Hepatocyte (in vitro differentiated cells): ENCODE data around the gene NHS. TPM values are rescaled to one million over a fixed set of nuclear protein-coding genes. Genes with fewer than 3 reads are reported as not detected.
A peak's percentile ranks its signal among the peaks of the same experiment; 100 is the strongest.

Experiments
- DNase-seq: peaks from one replicate; pipeline ENCODE4 v3.0.0-alpha.2; 2016; ENCODE audit warnings: low spot score
- H2AFZ ChIP-seq: fragments of 200-600 bp; sonication (generic); 2 replicates; pipeline ENCODE4 v1.6.0; 2016; ENCODE audit warnings: antibody characterized with exemption, mild to moderate bottlenecking
- H3K27ac ChIP-seq: fragments of 200-600 bp; sonication (generic); 2 replicates; pipeline ENCODE4 v1.5.1; 2016; ENCODE audit warnings: mild to moderate bottlenecking
- H3K27me3 ChIP-seq: fragments of 200-600 bp; sonication (generic); 2 replicates; pipeline ENCODE4 v1.6.1; 2016
- H3K36me3 ChIP-seq: fragments of 200-600 bp; sonication (generic); replicated peaks from 2 replicates; pipeline ENCODE4 v1.5.1; 2016; ENCODE audit warnings: low read depth; ENCODE audit not compliant: insufficient read depth
- H3K4me1 ChIP-seq: fragments of 200-600 bp; sonication (generic); 2 replicates; pipeline ENCODE4 v1.5.1; 2016; ENCODE audit warnings: mild to moderate bottlenecking, moderate library complexity; ENCODE audit not compliant: insufficient read depth
- H3K4me2 ChIP-seq: fragments of 200-600 bp; sonication (generic); 2 replicates; pipeline ENCODE4 v1.6.0; 2016
- H3K4me3 ChIP-seq: fragments of 200-600 bp; sonication (generic); 2 replicates; pipeline ENCODE4 v1.5.1; 2016; ENCODE audit warnings: mild to moderate bottlenecking
- H3K79me2 ChIP-seq: fragments of 200-600 bp; sonication (generic); 2 replicates; pipeline ENCODE4 v1.6.0; 2017; ENCODE audit warnings: mild to moderate bottlenecking
- H3K9me2 ChIP-seq: fragments of 200-600 bp; sonication (generic); replicated peaks from 2 replicates; pipeline ENCODE4 v1.6.0; 2017; ENCODE audit warnings: mild to moderate bottlenecking; ENCODE audit not compliant: insufficient read depth
- H3K9me3 ChIP-seq: fragments of 200-600 bp; sonication (generic); 2 replicates; pipeline ENCODE4 v1.5.1; 2016; ENCODE audit warnings: low read depth, mild to moderate bottlenecking
- H4K20me1 ChIP-seq: fragments of 200-600 bp; sonication (generic); 2 replicates; pipeline ENCODE4 v1.6.0; 2016; ENCODE audit warnings: mild to moderate bottlenecking; ENCODE audit not compliant: insufficient read depth, poor library complexity, severe bottlenecking
- CTCF ChIP-seq: fragments of 200-600 bp; sonication (generic); IDR thresholded peaks from 2 replicates; pipeline ENCODE4 v1.5.1; 2016; ENCODE audit warnings: antibody characterized with exemption, mild to moderate bottlenecking; ENCODE audit not compliant: poor library complexity
- EZH2 ChIP-seq: fragments of 200-600 bp; sonication (generic); IDR thresholded peaks from 2 replicates; pipeline ENCODE4 v1.6.1; 2016; ENCODE audit warnings: antibody characterized with exemption, mild to moderate bottlenecking, borderline replicate concordance
- EZH2phosphoT487 ChIP-seq: fragments of 200-600 bp; sonication (generic); IDR thresholded peaks from one replicate; pipeline ENCODE4 v1.6.1; 2018; ENCODE audit warnings: antibody characterized with exemption, mild to moderate bottlenecking, low read depth, moderate library complexity; ENCODE audit not compliant: unreplicated experiment, severe bottlenecking
- WGBS: methylation state at CpG from one replicate; pipeline ENCODE4 v1.1.6; 2016; ENCODE audit warnings: low lambda C conversion rate; ENCODE audit errors: missing lambda C conversion rate; 5-methylcytosine and 5-hydroxymethylcytosine counted together
- polyA plus RNA-seq: library from polyadenylated mRNA; unstranded; fragments of >200 nt; fragmentation: Nextera tagmentation; extraction: Ambion mirVana; gene quantifications from 2 replicates; pipeline ENCODE4 v1.2.1, GENCODE V29; 2016
- total RNA-seq: library from RNA; depleted of rRNA; stranded (reverse); fragments of >200 nt; gene quantifications from 2 replicates; pipeline ENCODE4 v1.2.3, GENCODE V29; 2014

The NHS gene
- total and polyA plus RNA-seq, 2 experiments from 2014 or later = 0.35 to 3.1 TPM

- Histone ChIP-seq H3K27ac (no peak overlapping the region), H3K9me2 (no peaks in the 10 kb centered on the region), H3K27me3 (no peaks in the 10 kb centered on the region), H2AFZ (no peak overlapping the region), H3K4me2 (no peak overlapping the region), H3K9me3 (no peaks in the 10 kb centered on the region), H3K79me2 (no peaks in the 10 kb centered on the region), H3K4me1 (no peaks in the 10 kb centered on the region), H4K20me1 (no peaks in the 10 kb centered on the region), H3K36me3 (no peaks in the 10 kb centered on the region), H3K4me3 (no peak overlapping the region)
- no peak for DNase-seq
- 82% methylated on average over 4 of the region's 4 CpGs for WGBS
- no peak for TF ChIP-seq EZH2
- no peak for TF ChIP-seq EZH2phosphoT487
These were observed 19.0 kb upstream of the NHS start for GRCh38 chrX:17355976-17356375.

- no peaks in the 10 kb centered on the region for H4K20me1 ChIP-seq
- 62% methylated on average over 3 of the region's 3 CpGs for WGBS
- H3K27ac ChIP-seq = no peak overlapping the region
- no peaks in the 10 kb centered on the region for H3K4me1 ChIP-seq
- H3K27me3 ChIP-seq = no peaks in the 10 kb centered on the region
- H3K4me3 ChIP-seq = no peak overlapping the region
- no peaks in the 10 kb centered on the region for H3K36me3 ChIP-seq
- no peaks in the 10 kb centered on the region for H3K9me2 ChIP-seq
- no peak overlapping the region for H2AFZ ChIP-seq
- H3K9me3 ChIP-seq = no peaks in the 10 kb centered on the region
- TF ChIP-seq EZH2phosphoT487 = no peak
- TF ChIP-seq CTCF = no peak
- TF ChIP-seq EZH2 = no peak
- no peak for DNase-seq
- no peaks in the 10 kb centered on the region for H3K79me2 ChIP-seq
- H3K4me2 ChIP-seq = no peak overlapping the region
These were observed 15.5 kb upstream of the NHS start for GRCh38 chrX:17359500-17359899.

- 73% methylated on average over 14 of the region's 14 CpGs for WGBS
- H4K20me1 ChIP-seq = no peaks in the 10 kb centered on the region
- no peak overlapping the region for H3K4me2 ChIP-seq
- H3K27me3 ChIP-seq = no peaks in the 10 kb centered on the region
- no peak overlapping the region for H3K4me3 ChIP-seq
- DNase-seq = no peak
- H2AFZ ChIP-seq = no peak overlapping the region
- H3K79me2 ChIP-seq = no peaks in the 10 kb centered on the region
- H3K36me3 ChIP-seq = no peaks in the 10 kb centered on the region
- no peaks in the 10 kb centered on the region for H3K9me2 ChIP-seq
- no peak overlapping the region for H3K27ac ChIP-seq
- TF ChIP-seq EZH2 = no peak
- peak; percentile 15 for TF ChIP-seq CTCF
- H3K9me3 ChIP-seq = no peaks in the 10 kb centered on the region
- H3K4me1 ChIP-seq = no peaks in the 10 kb centered on the region
These were observed 13.4 kb upstream of the NHS start for GRCh38 chrX:17361620-17362019.

GRCh38 chrX:17368002-17368401, 7.0 kb upstream of the NHS start:
- TF ChIP-seq EZH2phosphoT487 (no peak), CTCF (no peak), EZH2 (no peak)
- H2AFZ ChIP-seq = no peak overlapping the region
- H3K27ac ChIP-seq = no peak overlapping the region
- H3K4me1 ChIP-seq = peaks cover 6% of the 10 kb centered on the region
- no peak for DNase-seq
- WGBS = 45% methylated on average over 3 of the region's 3 CpGs
- no peak overlapping the region for H3K4me3 ChIP-seq
- H3K9me2 ChIP-seq = no peaks in the 10 kb centered on the region
- no peaks in the 10 kb centered on the region for H3K36me3 ChIP-seq
- H3K79me2 ChIP-seq = no peaks in the 10 kb centered on the region
- H3K27me3 ChIP-seq = no peaks in the 10 kb centered on the region
- H3K9me3 ChIP-seq = no peaks in the 10 kb centered on the region
- H4K20me1 ChIP-seq = no peaks in the 10 kb centered on the region
- H3K4me2 ChIP-seq = no peak overlapping the region
